ENCODE measurements around the gene EXOC2. TPM values are rescaled to one million over a fixed set of nuclear protein-coding genes. Genes with fewer than 3 reads are reported as not detected.

EXOC2 gene
- total and polyA plus RNA-seq, 2 donors (not counting 1 experiment from before 2014, with no cell fraction given), result 12.2 to 45.0 TPM

DNA sequence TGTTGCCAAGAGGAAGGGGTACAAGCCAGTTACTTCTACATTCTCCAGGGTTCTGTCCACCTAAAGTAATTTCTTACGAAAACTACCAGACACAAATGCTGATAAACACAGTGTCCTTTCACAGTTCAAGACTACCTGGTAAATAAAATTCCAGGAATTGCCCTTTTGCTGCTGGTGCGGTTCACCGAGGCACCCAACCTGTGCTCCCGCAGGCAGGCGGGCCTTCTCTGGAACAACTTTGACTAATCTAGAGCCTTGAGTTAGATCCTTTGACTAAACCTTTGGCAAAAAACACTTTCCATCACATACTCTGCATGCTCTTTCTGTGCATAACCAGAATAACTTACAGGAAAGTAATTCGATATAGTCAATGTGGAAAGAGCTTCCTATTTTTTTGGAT is 143.0 kb downstream of the EXOC2 start:
- no peak overlapping the region for H2AFZ ChIP-seq (ENCODE audit: insufficient read depth, low read depth, low read length, poor library complexity, severe bottlenecking)
- TF ChIP-seq CTCF (IDR thresholded peaks at IDR 0.05) (no peak), EZH2 (IDR thresholded peaks at IDR 0.05; ENCODE audit: borderline replicate concordance, insufficient read depth, low read depth, low read length, poor library complexity, severe bottlenecking) (no peak)
- peaks cover 0 to 13% of the 10 kb centered on the region in 2 experiments for H3K36me3 ChIP-seq (replicated peaks in 1 of 2; ENCODE audit: control extremely low read depth in 1 of 2, control insufficient read depth in 1 of 2, extremely low read depth in 1 of 2, insufficient read depth in 2 of 2, low read length in 1 of 2)
- ChIA-PET POLR2A (no interaction called here), CTCF (interaction anchor here (0.7 to 2.1 kb wide), 2 partner anchors 10 to 360 kb away, joined by 3 to 16 read pairs; no protein-coding TSS in a partner anchor)
- no peak overlapping the region for H3K4me3 ChIP-seq (ENCODE audit: control extremely low read depth in 1 of 5, extremely low read depth in 1 of 5, insufficient read depth in 1 of 5, low read depth in 2 of 5, low read length in 4 of 5)
- no peaks in the 10 kb centered on the region for H3K4me1 ChIP-seq (ENCODE audit: control insufficient read depth in 2 of 2, insufficient read depth in 2 of 2, low read length in 2 of 2)
- DNase-seq (no peak), ATAC-seq (ENCODE audit: low read depth) (no peak)
- intact Hi-C loops (cut with micrococcal nuclease), result loop anchor here (2.0 kb wide), 1 partner anchor 361 kb away; no protein-coding TSS in a partner anchor
- Mint-ChIP-seq H3K4me1 (no peaks in the 10 kb centered on the region), H3K27ac (no peak overlapping the region), H3K4me3 (no peak overlapping the region), H3K27me3 (no peaks in the 10 kb centered on the region), H3K9me3 (ENCODE audit: insufficient read depth) (no peaks in the 10 kb centered on the region)
- no peak overlapping the region for H3K9ac ChIP-seq (ENCODE audit: low read length)
- H3K27me3 ChIP-seq (replicated peaks in 1 of 4; ENCODE audit: control extremely low read depth in 1 of 4, control insufficient read depth in 3 of 4, insufficient read depth in 4 of 4, low read length in 3 of 4), result no peaks in the 10 kb centered on the region
- H3K27ac ChIP-seq (ENCODE audit: low read length in 2 of 2), result no peak overlapping the region
- H3K4me2 ChIP-seq (replicated peaks; ENCODE audit: low read depth, low read length, poor library complexity, severe bottlenecking), result no peak overlapping the region
- H4K20me1 ChIP-seq (ENCODE audit: control insufficient read depth, insufficient read depth, low read length, poor library complexity, severe bottlenecking), result no peaks in the 10 kb centered on the region
- no peaks in the 10 kb centered on the region for H3K79me2 ChIP-seq (ENCODE audit: control insufficient read depth, insufficient read depth, low read length)
- H3K9me3 ChIP-seq (ENCODE audit: control extremely low read depth in 1 of 3, control insufficient read depth in 2 of 3, insufficient read depth in 1 of 3, low read length in 2 of 3), result no peaks in the 10 kb centered on the region
- WGBS (ENCODE audit: insufficient coverage), result 100% methylated on average over 2 of the region's 6 CpGs

DNA sequence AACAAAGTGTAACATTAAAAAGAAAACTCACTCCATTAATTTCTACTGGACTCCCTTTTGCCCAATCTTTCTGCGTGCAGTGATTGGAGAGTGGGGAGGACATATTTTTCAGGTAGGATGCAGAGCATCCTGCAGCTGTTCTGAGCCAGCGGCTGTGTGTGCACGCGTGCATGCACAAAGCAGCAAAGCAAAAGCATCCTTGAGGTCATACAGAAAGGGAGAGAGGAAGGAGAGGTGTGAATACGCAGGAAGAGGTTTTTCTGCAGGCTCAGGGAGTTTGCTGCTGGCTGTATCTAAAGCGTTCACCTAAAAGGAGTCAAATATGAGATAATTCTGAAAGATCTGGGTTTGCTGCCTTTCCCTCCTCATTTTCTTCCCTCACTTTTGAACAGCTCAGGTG is 144.4 kb downstream of the EXOC2 start:
- Histone ChIP-seq H3K36me3 (replicated peaks in 1 of 2; ENCODE audit: control extremely low read depth in 1 of 2, control insufficient read depth in 1 of 2, extremely low read depth in 1 of 2, insufficient read depth in 2 of 2, low read length in 1 of 2) (peaks cover 0 to 15% of the 10 kb centered on the region in 2 experiments), H3K4me3 (ENCODE audit: control extremely low read depth in 1 of 5, extremely low read depth in 1 of 5, insufficient read depth in 1 of 5, low read depth in 2 of 5, low read length in 4 of 5) (no peak overlapping the region), H4K20me1 (ENCODE audit: control insufficient read depth, insufficient read depth, low read length, poor library complexity, severe bottlenecking) (no peaks in the 10 kb centered on the region), H2AFZ (ENCODE audit: insufficient read depth, low read depth, low read length, poor library complexity, severe bottlenecking) (no peak overlapping the region), H3K4me1 (ENCODE audit: control insufficient read depth in 2 of 2, insufficient read depth in 2 of 2, low read length in 2 of 2) (no peaks in the 10 kb centered on the region), H3K9me3 (ENCODE audit: control extremely low read depth in 1 of 3, control insufficient read depth in 2 of 3, insufficient read depth in 1 of 3, low read length in 2 of 3) (no peaks in the 10 kb centered on the region), H3K79me2 (ENCODE audit: control insufficient read depth, insufficient read depth, low read length) (no peaks in the 10 kb centered on the region), H3K9ac (ENCODE audit: low read length) (no peak overlapping the region), H3K27ac (ENCODE audit: low read length in 2 of 2) (no peak overlapping the region), H3K4me2 (replicated peaks; ENCODE audit: low read depth, low read length, poor library complexity, severe bottlenecking) (no peak overlapping the region), H3K27me3 (replicated peaks in 1 of 4; ENCODE audit: control extremely low read depth in 1 of 4, control insufficient read depth in 3 of 4, insufficient read depth in 4 of 4, low read length in 3 of 4) (no peaks in the 10 kb centered on the region)
- Mint-ChIP-seq H3K9me3 (ENCODE audit: insufficient read depth) (no peaks in the 10 kb centered on the region), H3K27ac (no peak overlapping the region), H3K4me1 (no peaks in the 10 kb centered on the region), H3K27me3 (no peaks in the 10 kb centered on the region), H3K4me3 (no peak overlapping the region)
- CTCF ChIA-PET, result interaction anchor here (1.3 kb wide), 1 partner anchor 34 kb away, joined by 3 read pairs; no protein-coding TSS in a partner anchor
- WGBS (ENCODE audit: insufficient coverage), result 89% methylated on average over 3 of the region's 6 CpGs
- intact Hi-C loops (cut with micrococcal nuclease), result no loop called here
- TF ChIP-seq EZH2 (IDR thresholded peaks at IDR 0.05; ENCODE audit: borderline replicate concordance, insufficient read depth, low read depth, low read length, poor library complexity, severe bottlenecking) (no peak), CTCF (IDR thresholded peaks at IDR 0.05) (no peak)
- ATAC-seq (ENCODE audit: low read depth) (no peak), DNase-seq (no peak)
- POLR2A ChIA-PET, result no interaction called here

Measured in B cell (primary cell).